GM23338 (cell line): ENCODE data around the gene MYO5B. TPM values are rescaled to one million over a fixed set of nuclear protein-coding genes. Genes with fewer than 3 reads are reported as not detected.

Source experiments
- ATAC-seq: fragments of 200-7000 bp; cut with Tn5 transposase; 3 replicates; pipeline ENCODE4 v1.9.1; 2020
- DNase-seq: peaks from one replicate; pipeline ENCODE4 v3.0.0-alpha.2; 2015; ENCODE audit warnings: low spot score
- H2AFZ ChIP-seq: fragments of 200-600 bp; sonication (generic); 2 replicates; pipeline ENCODE4 v1.8.0; 2016; ENCODE audit warnings: antibody characterized with exemption, mild to moderate bottlenecking, moderate library complexity
- H3F3A ChIP-seq: fragments of 200-600 bp; sonication (generic); replicated peaks from 2 replicates; pipeline ENCODE4 v1.8.0; 2017; ENCODE audit warnings: antibody characterized with exemption, mixed run types, low read depth
- H3K27ac ChIP-seq: fragments of 200-600 bp; sonication (generic); 2 replicates; pipeline ENCODE4 v1.6.1; 2016; ENCODE audit warnings: low read depth
- H3K27me3 ChIP-seq: fragments of 200-600 bp; sonication (generic); 2 replicates; pipeline ENCODE4 v1.8.0; 2016; ENCODE audit warnings: mild to moderate bottlenecking, mixed run types, moderate library complexity; ENCODE audit not compliant: insufficient read depth
- H3K36me3 ChIP-seq: fragments of 200-600 bp; sonication (generic); 2 replicates; pipeline ENCODE4 v1.8.0; 2016; ENCODE audit warnings: mild to moderate bottlenecking; ENCODE audit not compliant: insufficient read depth
- H3K4me1 ChIP-seq: fragments of 200-600 bp; sonication (generic); 2 replicates; pipeline ENCODE4 v1.8.0; 2016; ENCODE audit warnings: mild to moderate bottlenecking, moderate library complexity; ENCODE audit not compliant: insufficient read depth
- H3K4me2 ChIP-seq: fragments of 200-600 bp; sonication (generic); 2 replicates; pipeline ENCODE4 v1.7.1; 2017; ENCODE audit warnings: mixed run types
- H3K4me3 ChIP-seq: fragments of 200-600 bp; sonication (generic); 2 replicates; pipeline ENCODE4 v1.6.1; 2016; ENCODE audit warnings: mixed run types
- H3K79me2 ChIP-seq: fragments of 200-600 bp; sonication (generic); replicated peaks from 2 replicates; pipeline ENCODE4 v1.8.0; 2017; ENCODE audit warnings: mild to moderate bottlenecking; ENCODE audit not compliant: insufficient read depth
- H3K9me2 ChIP-seq: fragments of 200-600 bp; sonication (generic); 2 replicates; pipeline ENCODE4 v1.8.0; 2017; ENCODE audit not compliant: insufficient read depth
- H4K20me1 ChIP-seq: fragments of 200-600 bp; sonication (generic); replicated peaks from 2 replicates; pipeline ENCODE4 v1.8.0; 2017; ENCODE audit warnings: mild to moderate bottlenecking; ENCODE audit not compliant: insufficient read depth
- H3K27ac Mint-ChIP-seq: 2 replicates; pipeline ENCODE4 v1.8.0; 2020; ENCODE audit warnings: inconsistent platforms, mild to moderate bottlenecking, moderate library complexity, mixed read lengths
- H3K27me3 Mint-ChIP-seq: 3 replicates; pipeline ENCODE4 v1.8.0; 2022; ENCODE audit warnings: low read depth, mild to moderate bottlenecking, moderate library complexity, mixed read lengths, inconsistent platforms; ENCODE audit not compliant: insufficient read depth, poor library complexity
- H3K36me3 Mint-ChIP-seq: 3 replicates; pipeline ENCODE4 v1.8.0; 2021; ENCODE audit warnings: low read depth, mild to moderate bottlenecking, inconsistent platforms, moderate library complexity, mixed read lengths
- H3K4me1 Mint-ChIP-seq: 3 replicates; pipeline ENCODE4 v1.8.0; 2020; ENCODE audit warnings: mild to moderate bottlenecking, inconsistent platforms, mixed read lengths
- H3K4me3 Mint-ChIP-seq: 3 replicates; pipeline ENCODE4 v1.8.0; 2021; ENCODE audit warnings: moderate library complexity, mild to moderate bottlenecking, inconsistent platforms, mixed read lengths
- H3K9me3 Mint-ChIP-seq: 3 replicates; pipeline ENCODE4 v1.8.0; 2020; ENCODE audit warnings: moderate library complexity, mild to moderate bottlenecking, inconsistent platforms, mixed read lengths
- CREB1 ChIP-seq: fragments of 250-450 bp; sonication (Bioruptor Pico); IDR thresholded peaks from 2 replicates; pipeline ENCODE4 v1.5.0; 2020; ENCODE audit warnings: low read depth, mild to moderate bottlenecking, moderate library complexity
- EZH2 ChIP-seq: fragments of 200-600 bp; sonication (generic); IDR thresholded peaks from one replicate; pipeline ENCODE4 v1.8.0; 2017; ENCODE audit warnings: antibody characterized with exemption, mild to moderate bottlenecking, low read depth; ENCODE audit not compliant: unreplicated experiment
- EZH2phosphoT487 ChIP-seq: fragments of 200-600 bp; sonication (generic); IDR thresholded peaks from one replicate; pipeline ENCODE4 v1.8.1; 2018; ENCODE audit warnings: antibody characterized with exemption; ENCODE audit not compliant: unreplicated experiment
- JUNB ChIP-seq: IDR thresholded peaks from one replicate; pipeline ENCODE4 v1.6.1; 2016; ENCODE audit warnings: antibody characterized with exemption; ENCODE audit not compliant: unreplicated experiment
- NANOG ChIP-seq: IDR thresholded peaks from 2 replicates; pipeline ENCODE4 v1.6.1; 2016; ENCODE audit warnings: antibody characterized with exemption, borderline replicate concordance
- POLR2AphosphoS5 ChIP-seq: IDR thresholded peaks from 2 replicates; pipeline ENCODE4 v1.6.1; 2016; ENCODE audit warnings: antibody characterized with exemption, low read depth
- STAT1 ChIP-seq: IDR thresholded peaks from one replicate; pipeline ENCODE4 v1.6.1; 2016; ENCODE audit warnings: antibody characterized with exemption; ENCODE audit not compliant: unreplicated experiment
- ZNF114 ChIP-seq: fragments of 250-450 bp; sonication (Bioruptor Pico); IDR thresholded peaks from 2 replicates; pipeline ENCODE4 v1.5.0; 2020; ENCODE audit warnings: mild to moderate bottlenecking, moderate library complexity
- ZNF331 ChIP-seq: fragments of 250-450 bp; sonication (Bioruptor Pico); IDR thresholded peaks from 2 replicates; pipeline ENCODE4 v1.5.0; 2020; ENCODE audit warnings: low read depth, mild to moderate bottlenecking, moderate library complexity
- polyA plus RNA-seq: library from polyadenylated mRNA; unstranded; fragments of >200 nt; fragmentation: Nextera tagmentation; extraction: Ambion mirVana; gene quantifications from 2 replicates; pipeline ENCODE4 v1.2.1, GENCODE V29; 2016
- total RNA-seq: library from RNA; depleted of rRNA; stranded (reverse); fragments of >200 nt; shearing (Covaris generic); gene quantifications from 2 replicates; pipeline ENCODE4 v1.2.3, GENCODE V29; 2014
- TF ChIP-seq, protein P1 (sequence below): IDR thresholded peaks from 2 replicates; pipeline ENCODE4 v1.6.1; 2016; ENCODE audit warnings: antibody characterized with exemption
- TF ChIP-seq, protein P2 (sequence below): IDR thresholded peaks from one replicate; pipeline ENCODE4 v1.6.1; 2018; ENCODE audit warnings: antibody characterized with exemption; ENCODE audit not compliant: unreplicated experiment
- TF ChIP-seq, protein P3 (sequence below): fragments of 250-450 bp; sonication (Bioruptor Pico); IDR thresholded peaks from 2 replicates; pipeline ENCODE4 v1.5.0; 2020; ENCODE audit warnings: mild to moderate bottlenecking, moderate library complexity
- TF ChIP-seq, protein P4 (sequence below), 2 experiments: fragments of 200-600 bp in 1 of 2; sonication (generic) in 1 of 2; conservative IDR thresholded peaks; 2 replicates each; pipeline versions ENCODE4 v1.5.1 to v1.6.1; 2016 to 2017; ENCODE audit warnings: antibody characterized with exemption in 2 of 2, low read depth in 2 of 2, mild to moderate bottlenecking in 2 of 2, moderate library complexity in 1 of 2

MYO5B gene
- total and polyA plus RNA-seq, 2 experiments from 2014 or later = 3.2 to 19.1 TPM

DNA sequence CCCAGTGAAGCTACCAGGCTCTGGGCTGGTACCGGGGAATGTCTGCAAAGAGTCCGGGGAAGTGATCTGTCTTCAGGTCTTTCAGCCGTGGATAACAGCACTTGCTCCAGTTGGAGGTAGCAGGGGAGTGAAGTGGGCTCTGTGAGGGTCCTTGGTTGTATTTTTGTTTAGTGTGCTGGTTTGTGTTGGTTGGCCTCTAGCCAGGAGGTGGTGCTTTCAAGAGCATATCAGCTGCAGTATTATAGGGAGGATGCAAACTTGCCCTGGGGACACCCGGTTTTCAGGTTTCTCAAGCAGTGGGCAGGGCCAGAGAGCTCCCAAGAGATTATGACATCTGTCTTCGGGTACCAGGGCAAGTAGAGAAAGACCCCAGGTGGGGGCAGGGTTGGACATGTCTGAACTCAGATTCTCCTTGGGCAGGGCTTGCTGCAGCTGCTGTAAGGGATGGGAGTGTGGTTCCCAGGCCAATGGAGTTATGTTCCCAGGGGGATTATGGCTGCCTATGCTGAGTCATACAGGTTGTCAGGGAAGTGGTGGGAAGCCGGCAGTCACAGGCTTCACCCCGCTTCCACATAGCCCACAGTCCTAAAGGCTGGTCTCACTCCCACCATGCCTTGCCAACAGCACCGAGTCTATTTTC lies 416.0 kb downstream of the MYO5B start:
- no peak for ATAC-seq
- no peak for TF ChIP-seq CREB1 (CRISPR knock-in tag)
- TF ChIP-seq ZNF331 = no peak
- TF ChIP-seq, protein P1, sequence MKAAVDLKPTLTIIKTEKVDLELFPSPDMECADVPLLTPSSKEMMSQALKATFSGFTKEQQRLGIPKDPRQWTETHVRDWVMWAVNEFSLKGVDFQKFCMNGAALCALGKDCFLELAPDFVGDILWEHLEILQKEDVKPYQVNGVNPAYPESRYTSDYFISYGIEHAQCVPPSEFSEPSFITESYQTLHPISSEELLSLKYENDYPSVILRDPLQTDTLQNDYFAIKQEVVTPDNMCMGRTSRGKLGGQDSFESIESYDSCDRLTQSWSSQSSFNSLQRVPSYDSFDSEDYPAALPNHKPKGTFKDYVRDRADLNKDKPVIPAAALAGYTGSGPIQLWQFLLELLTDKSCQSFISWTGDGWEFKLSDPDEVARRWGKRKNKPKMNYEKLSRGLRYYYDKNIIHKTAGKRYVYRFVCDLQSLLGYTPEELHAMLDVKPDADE = no peak
- TF ChIP-seq, protein P2, sequence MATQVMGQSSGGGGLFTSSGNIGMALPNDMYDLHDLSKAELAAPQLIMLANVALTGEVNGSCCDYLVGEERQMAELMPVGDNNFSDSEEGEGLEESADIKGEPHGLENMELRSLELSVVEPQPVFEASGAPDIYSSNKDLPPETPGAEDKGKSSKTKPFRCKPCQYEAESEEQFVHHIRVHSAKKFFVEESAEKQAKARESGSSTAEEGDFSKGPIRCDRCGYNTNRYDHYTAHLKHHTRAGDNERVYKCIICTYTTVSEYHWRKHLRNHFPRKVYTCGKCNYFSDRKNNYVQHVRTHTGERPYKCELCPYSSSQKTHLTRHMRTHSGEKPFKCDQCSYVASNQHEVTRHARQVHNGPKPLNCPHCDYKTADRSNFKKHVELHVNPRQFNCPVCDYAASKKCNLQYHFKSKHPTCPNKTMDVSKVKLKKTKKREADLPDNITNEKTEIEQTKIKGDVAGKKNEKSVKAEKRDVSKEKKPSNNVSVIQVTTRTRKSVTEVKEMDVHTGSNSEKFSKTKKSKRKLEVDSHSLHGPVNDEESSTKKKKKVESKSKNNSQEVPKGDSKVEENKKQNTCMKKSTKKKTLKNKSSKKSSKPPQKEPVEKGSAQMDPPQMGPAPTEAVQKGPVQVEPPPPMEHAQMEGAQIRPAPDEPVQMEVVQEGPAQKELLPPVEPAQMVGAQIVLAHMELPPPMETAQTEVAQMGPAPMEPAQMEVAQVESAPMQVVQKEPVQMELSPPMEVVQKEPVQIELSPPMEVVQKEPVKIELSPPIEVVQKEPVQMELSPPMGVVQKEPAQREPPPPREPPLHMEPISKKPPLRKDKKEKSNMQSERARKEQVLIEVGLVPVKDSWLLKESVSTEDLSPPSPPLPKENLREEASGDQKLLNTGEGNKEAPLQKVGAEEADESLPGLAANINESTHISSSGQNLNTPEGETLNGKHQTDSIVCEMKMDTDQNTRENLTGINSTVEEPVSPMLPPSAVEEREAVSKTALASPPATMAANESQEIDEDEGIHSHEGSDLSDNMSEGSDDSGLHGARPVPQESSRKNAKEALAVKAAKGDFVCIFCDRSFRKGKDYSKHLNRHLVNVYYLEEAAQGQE = no peak
- no peak for TF ChIP-seq STAT1
- TF ChIP-seq EZH2 = no peak
- TF ChIP-seq EZH2phosphoT487 = no peak
- TF ChIP-seq JUNB = no peak
- TF ChIP-seq, protein P3, sequence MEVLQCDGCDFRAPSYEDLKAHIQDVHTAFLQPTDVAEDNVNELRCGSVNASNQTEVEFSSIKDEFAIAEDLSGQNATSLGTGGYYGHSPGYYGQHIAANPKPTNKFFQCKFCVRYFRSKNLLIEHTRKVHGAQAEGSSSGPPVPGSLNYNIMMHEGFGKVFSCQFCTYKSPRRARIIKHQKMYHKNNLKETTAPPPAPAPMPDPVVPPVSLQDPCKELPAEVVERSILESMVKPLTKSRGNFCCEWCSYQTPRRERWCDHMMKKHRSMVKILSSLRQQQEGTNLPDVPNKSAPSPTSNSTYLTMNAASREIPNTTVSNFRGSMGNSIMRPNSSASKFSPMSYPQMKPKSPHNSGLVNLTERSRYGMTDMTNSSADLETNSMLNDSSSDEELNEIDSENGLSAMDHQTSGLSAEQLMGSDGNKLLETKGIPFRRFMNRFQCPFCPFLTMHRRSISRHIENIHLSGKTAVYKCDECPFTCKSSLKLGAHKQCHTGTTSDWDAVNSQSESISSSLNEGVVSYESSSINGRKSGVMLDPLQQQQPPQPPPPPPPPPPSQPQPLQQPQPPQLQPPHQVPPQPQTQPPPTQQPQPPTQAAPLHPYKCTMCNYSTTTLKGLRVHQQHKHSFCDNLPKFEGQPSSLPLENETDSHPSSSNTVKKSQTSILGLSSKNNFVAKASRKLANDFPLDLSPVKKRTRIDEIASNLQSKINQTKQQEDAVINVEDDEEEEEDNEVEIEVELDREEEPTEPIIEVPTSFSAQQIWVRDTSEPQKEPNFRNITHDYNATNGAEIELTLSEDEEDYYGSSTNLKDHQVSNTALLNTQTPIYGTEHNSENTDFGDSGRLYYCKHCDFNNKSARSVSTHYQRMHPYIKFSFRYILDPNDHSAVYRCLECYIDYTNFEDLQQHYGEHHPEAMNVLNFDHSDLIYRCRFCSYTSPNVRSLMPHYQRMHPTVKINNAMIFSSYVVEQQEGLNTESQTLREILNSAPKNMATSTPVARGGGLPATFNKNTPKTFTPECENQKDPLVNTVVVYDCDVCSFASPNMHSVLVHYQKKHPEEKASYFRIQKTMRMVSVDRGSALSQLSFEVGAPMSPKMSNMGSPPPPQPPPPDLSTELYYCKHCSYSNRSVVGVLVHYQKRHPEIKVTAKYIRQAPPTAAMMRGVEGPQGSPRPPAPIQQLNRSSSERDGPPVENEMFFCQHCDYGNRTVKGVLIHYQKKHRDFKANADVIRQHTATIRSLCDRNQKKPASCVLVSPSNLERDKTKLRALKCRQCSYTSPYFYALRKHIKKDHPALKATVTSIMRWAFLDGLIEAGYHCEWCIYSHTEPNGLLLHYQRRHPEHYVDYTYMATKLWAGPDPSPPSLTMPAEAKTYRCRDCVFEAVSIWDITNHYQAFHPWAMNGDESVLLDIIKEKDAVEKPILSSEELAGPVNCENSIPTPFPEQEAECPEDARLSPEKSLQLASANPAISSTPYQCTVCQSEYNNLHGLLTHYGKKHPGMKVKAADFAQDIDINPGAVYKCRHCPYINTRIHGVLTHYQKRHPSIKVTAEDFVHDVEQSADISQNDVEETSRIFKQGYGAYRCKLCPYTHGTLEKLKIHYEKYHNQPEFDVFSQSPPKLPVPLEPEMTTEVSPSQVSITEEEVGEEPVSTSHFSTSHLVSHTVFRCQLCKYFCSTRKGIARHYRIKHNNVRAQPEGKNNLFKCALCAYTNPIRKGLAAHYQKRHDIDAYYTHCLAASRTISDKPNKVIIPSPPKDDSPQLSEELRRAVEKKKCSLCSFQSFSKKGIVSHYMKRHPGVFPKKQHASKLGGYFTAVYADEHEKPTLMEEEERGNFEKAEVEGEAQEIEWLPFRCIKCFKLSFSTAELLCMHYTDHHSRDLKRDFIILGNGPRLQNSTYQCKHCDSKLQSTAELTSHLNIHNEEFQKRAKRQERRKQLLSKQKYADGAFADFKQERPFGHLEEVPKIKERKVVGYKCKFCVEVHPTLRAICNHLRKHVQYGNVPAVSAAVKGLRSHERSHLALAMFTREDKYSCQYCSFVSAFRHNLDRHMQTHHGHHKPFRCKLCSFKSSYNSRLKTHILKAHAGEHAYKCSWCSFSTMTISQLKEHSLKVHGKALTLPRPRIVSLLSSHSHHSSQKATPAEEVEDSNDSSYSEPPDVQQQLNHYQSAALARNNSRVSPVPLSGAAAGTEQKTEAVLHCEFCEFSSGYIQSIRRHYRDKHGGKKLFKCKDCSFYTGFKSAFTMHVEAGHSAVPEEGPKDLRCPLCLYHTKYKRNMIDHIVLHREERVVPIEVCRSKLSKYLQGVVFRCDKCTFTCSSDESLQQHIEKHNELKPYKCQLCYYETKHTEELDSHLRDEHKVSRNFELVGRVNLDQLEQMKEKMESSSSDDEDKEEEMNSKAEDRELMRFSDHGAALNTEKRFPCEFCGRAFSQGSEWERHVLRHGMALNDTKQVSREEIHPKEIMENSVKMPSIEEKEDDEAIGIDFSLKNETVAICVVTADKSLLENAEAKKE (CRISPR knock-in tag) = no peak
- TF ChIP-seq NANOG = no peak
- no peak for TF ChIP-seq POLR2AphosphoS5
- TF ChIP-seq ZNF114 (CRISPR knock-in tag) = no peak
- TF ChIP-seq, protein P4, sequence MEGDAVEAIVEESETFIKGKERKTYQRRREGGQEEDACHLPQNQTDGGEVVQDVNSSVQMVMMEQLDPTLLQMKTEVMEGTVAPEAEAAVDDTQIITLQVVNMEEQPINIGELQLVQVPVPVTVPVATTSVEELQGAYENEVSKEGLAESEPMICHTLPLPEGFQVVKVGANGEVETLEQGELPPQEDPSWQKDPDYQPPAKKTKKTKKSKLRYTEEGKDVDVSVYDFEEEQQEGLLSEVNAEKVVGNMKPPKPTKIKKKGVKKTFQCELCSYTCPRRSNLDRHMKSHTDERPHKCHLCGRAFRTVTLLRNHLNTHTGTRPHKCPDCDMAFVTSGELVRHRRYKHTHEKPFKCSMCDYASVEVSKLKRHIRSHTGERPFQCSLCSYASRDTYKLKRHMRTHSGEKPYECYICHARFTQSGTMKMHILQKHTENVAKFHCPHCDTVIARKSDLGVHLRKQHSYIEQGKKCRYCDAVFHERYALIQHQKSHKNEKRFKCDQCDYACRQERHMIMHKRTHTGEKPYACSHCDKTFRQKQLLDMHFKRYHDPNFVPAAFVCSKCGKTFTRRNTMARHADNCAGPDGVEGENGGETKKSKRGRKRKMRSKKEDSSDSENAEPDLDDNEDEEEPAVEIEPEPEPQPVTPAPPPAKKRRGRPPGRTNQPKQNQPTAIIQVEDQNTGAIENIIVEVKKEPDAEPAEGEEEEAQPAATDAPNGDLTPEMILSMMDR (conservative IDR thresholded peaks at IDR 0.05; ENCODE audit: low read depth in 2 of 2) = no peak
- Histone ChIP-seq H4K20me1 (peaks cover 3% of the 10 kb centered on the region; the same call in 1 of the 2 replicates), H3K36me3 (peaks cover 2% of the 10 kb centered on the region; the same call in 1 of the 2 replicates), H3K4me2 (no peak overlapping the region), H3K79me2 (no peaks in the 10 kb centered on the region), H2AFZ (no peak overlapping the region), H3F3A (no peaks in the 10 kb centered on the region), H3K27me3 (no peaks in the 10 kb centered on the region), H3K27ac (no peak overlapping the region), H3K9me2 (no peaks in the 10 kb centered on the region), H3K4me1 (no peaks in the 10 kb centered on the region), H3K4me3 (no peak overlapping the region)
- Mint-ChIP-seq H3K27ac (no peak overlapping the region; the same call in 1 of the 2 replicates), H3K27me3 (peaks cover 3% of the 10 kb centered on the region), H3K4me3 (no peak overlapping the region), H3K36me3 (peaks cover 68% of the 10 kb centered on the region), H3K4me1 (no peaks in the 10 kb centered on the region), H3K9me3 (peaks cover 26% of the 10 kb centered on the region)
- DNase-seq = no peak
